Endothelial cell of umbilical vein (primary cell): ENCODE measurements around the gene DPYD.

Source experiments
- FOS ChIP-seq: IDR thresholded peaks from 2 replicates; pipeline ENCODE4 v1.6.1; 2011; ENCODE audit warnings: mild to moderate bottlenecking, low read length, moderate library complexity, borderline replicate concordance; ENCODE audit not compliant: insufficient read depth
- JUN ChIP-seq: IDR thresholded peaks from 2 replicates; pipeline ENCODE4 v1.6.1; 2011; ENCODE audit warnings: borderline replicate concordance, low read depth; ENCODE audit not compliant: insufficient read length, insufficient read depth
- POLR2A ChIP-seq: IDR thresholded peaks from 2 replicates; pipeline ENCODE4 v1.6.1; 2012; ENCODE audit warnings: low read depth, mild to moderate bottlenecking, control low read depth, low read length
- POLR2AphosphoS5 ChIP-seq: IDR thresholded peaks from 2 replicates; pipeline ENCODE4 v1.6.1; 2012; ENCODE audit warnings: low read depth, mild to moderate bottlenecking, control low read depth, low read length, moderate library complexity; ENCODE audit not compliant: insufficient read depth
- TF ChIP-seq, protein P1 (sequence below), 2 donors: IDR thresholded peaks; 1 replicate in 1 of 2; 2 replicates in 1 of 2; pipeline ENCODE4 v1.5.1; 2011; ENCODE audit warnings: low read length in 2 of 2, mild to moderate bottlenecking in 2 of 2, moderate library complexity in 2 of 2, control low read depth in 1 of 2, inconsistent platforms in 1 of 2, low read depth in 1 of 2; ENCODE audit not compliant: insufficient read depth in 1 of 2; ENCODE audit errors: extremely low read depth in 1 of 2

DNA sequence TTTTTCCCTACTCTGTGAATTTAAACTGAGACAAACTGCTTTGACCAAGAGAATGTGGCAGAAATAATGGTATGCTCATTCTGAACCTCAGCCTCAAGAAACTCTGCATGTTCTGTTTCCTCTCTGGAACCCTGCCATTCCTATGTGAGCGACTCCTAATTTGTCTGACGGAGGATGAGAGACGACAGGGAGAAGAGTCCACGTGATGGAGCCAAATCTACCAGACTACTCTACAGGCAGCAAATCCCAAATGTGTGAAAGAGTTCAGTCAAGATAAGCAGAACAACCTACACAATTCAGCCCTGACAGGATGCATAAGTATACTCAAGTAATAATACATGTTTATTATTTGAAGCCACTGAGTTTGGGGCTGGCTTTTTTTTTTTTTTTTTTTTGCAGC, 153.5 kb downstream of the DPYD start:
- TF ChIP-seq, protein P1, sequence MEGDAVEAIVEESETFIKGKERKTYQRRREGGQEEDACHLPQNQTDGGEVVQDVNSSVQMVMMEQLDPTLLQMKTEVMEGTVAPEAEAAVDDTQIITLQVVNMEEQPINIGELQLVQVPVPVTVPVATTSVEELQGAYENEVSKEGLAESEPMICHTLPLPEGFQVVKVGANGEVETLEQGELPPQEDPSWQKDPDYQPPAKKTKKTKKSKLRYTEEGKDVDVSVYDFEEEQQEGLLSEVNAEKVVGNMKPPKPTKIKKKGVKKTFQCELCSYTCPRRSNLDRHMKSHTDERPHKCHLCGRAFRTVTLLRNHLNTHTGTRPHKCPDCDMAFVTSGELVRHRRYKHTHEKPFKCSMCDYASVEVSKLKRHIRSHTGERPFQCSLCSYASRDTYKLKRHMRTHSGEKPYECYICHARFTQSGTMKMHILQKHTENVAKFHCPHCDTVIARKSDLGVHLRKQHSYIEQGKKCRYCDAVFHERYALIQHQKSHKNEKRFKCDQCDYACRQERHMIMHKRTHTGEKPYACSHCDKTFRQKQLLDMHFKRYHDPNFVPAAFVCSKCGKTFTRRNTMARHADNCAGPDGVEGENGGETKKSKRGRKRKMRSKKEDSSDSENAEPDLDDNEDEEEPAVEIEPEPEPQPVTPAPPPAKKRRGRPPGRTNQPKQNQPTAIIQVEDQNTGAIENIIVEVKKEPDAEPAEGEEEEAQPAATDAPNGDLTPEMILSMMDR (IDR thresholded peaks at IDR 0.05; ENCODE audit: extremely low read depth in 1 of 2, insufficient read depth in 1 of 2, low read depth in 1 of 2, low read length in 2 of 2), result no peak
- TF ChIP-seq POLR2AphosphoS5 (no peak), JUN (no peak), POLR2A (no peak), FOS (no peak)
